Stimulated activated naive CD8-positive, alpha-beta T cell treated with anti-CD3 and anti-CD28 coated beads, Interleukin-15, amount 100 ng/mL, for 72 hours (primary cell): ENCODE results near the gene CARD19.

Source experiments
- ATAC-seq: fragments of 150-1000 bp; cut with Tn5 transposase; 2 replicates; pipeline ENCODE4 v1.10.0; 2021; ENCODE audit warnings: mild to moderate bottlenecking, moderate library complexity
- DNase-seq, 2 donors: peaks; one replicate each; pipeline ENCODE4 v3.0.0; 2021 to 2022
- H3K27ac Mint-ChIP-seq, 2 donors: one replicate each; pipeline ENCODE4 v1.8.0; 2022; ENCODE audit warnings: mild to moderate bottlenecking in 2 of 2, mixed read lengths in 2 of 2, moderate library complexity in 2 of 2
- H3K27me3 Mint-ChIP-seq: one replicate; pipeline ENCODE4 v1.8.0; 2022; ENCODE audit warnings: mixed read lengths
- H3K4me1 Mint-ChIP-seq: one replicate; pipeline ENCODE4 v1.8.0; 2022; ENCODE audit warnings: mild to moderate bottlenecking, mixed read lengths
- H3K4me3 Mint-ChIP-seq, 2 donors: one replicate each; pipeline ENCODE4 v1.8.0; 2022; ENCODE audit warnings: mild to moderate bottlenecking in 2 of 2, mixed read lengths in 2 of 2, moderate library complexity in 1 of 2
- H3K9me3 Mint-ChIP-seq, 2 donors: one replicate each; pipeline ENCODE4 v1.8.0; 2022; ENCODE audit warnings: mixed read lengths in 2 of 2

CARD19 gene

DNA sequence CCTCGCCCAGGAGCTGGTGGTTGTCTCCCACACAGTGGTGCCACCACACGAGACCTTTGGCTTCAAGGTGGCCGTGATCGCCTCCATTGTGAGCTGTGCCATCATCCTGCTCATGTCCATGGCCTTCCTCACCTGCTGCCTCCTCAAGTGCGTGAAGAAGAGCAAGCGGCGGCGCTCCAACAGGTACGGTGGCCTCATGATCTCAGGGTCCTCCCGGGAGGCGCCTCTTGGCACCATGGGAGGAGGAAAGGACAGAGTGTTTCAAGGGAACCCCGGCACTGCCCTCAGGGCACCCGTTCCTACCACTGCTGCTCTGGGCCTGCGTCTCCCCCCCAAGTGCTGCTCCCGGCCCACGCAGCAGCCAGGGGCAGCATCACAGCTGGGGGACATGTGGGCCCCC lies 18.2 kb upstream of the CARD19 start:
- Mint-ChIP-seq H3K27me3 (no peaks in the 10 kb centered on the region), H3K4me1 (peaks cover 76% of the 10 kb centered on the region), H3K4me3 (no peak overlapping the region), H3K9me3 (no peaks in the 10 kb centered on the region), H3K27ac (peak overlapping the region in 1 of 2 donors; percentile 55)
- ATAC-seq (no peak), DNase-seq (no peak)

DNA sequence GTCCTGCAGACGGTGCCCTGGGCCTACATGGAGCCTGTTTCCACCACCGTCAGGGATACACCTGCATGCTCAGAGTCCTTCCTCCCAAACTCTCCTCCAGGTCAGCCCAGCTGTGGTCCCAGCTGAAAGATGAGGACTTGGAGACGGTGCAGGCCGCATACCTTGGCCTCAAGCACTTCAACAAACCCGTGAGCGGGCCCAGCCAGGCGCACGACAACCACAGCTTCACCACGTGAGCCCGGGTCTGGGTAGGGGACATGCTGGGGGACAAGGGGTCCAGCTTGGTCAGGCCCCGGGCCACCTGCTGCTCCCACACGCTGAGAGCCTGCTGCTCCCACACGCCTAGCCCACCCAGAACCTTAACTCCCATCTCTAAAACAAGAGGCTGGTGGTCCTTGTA lies 16.6 kb upstream of the CARD19 start:
- Mint-ChIP-seq H3K4me3 (no peak overlapping the region), H3K27me3 (no peaks in the 10 kb centered on the region), H3K4me1 (peaks cover 80% of the 10 kb centered on the region), H3K27ac (no peak overlapping the region), H3K9me3 (peaks cover 0 to 4% of the 10 kb centered on the region in 2 donors)
- ATAC-seq (no peak), DNase-seq (no peak)

DNA sequence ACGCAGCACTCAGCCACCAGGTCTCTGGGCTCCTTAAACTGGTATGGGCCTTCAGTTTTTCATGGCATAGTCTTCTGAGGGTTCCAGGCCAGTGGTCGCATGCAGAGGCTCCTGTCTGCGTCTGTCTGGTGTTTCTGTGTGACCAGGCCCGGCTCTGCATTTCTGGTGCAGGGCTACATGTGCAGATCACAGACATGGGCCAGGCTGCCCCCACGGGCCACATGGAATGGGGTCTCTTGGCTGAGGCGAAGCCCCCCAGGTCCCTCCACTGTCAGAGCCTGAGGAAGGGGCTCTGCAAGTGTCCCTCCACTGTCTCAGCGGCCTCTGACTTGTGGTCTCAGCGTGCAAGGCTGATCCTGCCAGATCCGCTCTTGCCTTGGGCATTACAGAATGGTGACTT lies 15.6 kb upstream of the CARD19 start:
- Mint-ChIP-seq H3K9me3 (peaks cover 0 to 4% of the 10 kb centered on the region in 2 donors), H3K27me3 (no peaks in the 10 kb centered on the region), H3K4me1 (peaks cover 71% of the 10 kb centered on the region), H3K27ac (no peak overlapping the region), H3K4me3 (no peak overlapping the region)
- DNase-seq (no peak), ATAC-seq (no peak)

DNA sequence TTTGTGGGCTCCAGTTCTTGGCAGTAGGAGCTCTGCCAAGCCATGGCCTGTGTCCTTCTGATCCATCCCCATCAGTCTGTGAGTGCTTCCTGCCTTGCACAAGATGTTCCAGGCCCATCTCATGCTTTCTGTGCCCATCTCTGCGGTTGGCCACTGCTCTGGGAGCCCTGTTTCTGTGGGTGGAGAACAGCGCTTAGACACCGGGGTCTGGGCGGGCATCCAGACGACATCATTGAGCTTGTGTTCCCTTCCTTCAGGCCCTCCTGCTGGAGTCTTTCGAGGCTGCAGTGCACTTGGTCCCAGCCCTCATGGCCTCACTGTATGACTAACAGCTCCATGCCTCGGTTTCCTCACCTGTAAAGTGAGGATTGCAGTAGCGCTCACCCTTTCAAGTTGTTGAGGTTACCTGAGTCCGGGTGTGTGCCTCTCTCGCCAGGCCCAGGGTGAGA lies 14.9 kb upstream of the CARD19 start:
- H3K4me1 Mint-ChIP-seq = peaks cover 66% of the 10 kb centered on the region
- no peak overlapping the region for H3K27ac Mint-ChIP-seq

DNA sequence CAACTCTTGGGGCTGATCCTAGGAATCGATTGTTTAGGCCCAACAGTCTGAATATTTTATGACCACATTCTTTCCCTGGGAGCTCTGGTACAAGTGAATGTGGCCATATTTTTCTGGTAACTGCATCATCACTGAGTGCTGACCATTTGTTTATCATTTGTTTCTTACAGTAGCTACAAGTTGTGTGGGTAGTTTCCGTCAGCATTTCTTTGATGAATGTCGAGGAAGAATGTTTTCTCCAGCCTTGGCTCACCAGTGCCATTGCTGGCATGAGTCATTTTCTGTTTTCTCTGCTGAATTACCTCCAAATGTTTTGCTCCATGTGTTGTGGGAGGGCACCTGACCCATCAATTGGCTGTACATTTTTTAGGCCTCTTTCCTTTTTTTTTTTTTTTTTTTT lies 14.1 kb upstream of the CARD19 start:
- H3K4me1 Mint-ChIP-seq = peaks cover 64% of the 10 kb centered on the region
- no peak for DNase-seq
- no peak overlapping the region for H3K27ac Mint-ChIP-seq
- H3K4me3 Mint-ChIP-seq = no peak overlapping the region
- ATAC-seq = no peak
- peaks cover 5 to 9% of the 10 kb centered on the region in 2 donors for H3K9me3 Mint-ChIP-seq
- no peaks in the 10 kb centered on the region for H3K27me3 Mint-ChIP-seq

More for the DNA sequence above, 14.9 kb upstream of the CARD19 start:
- Mint-ChIP-seq H3K9me3 (peaks cover 5 to 9% of the 10 kb centered on the region in 2 donors), H3K4me3 (no peak overlapping the region), H3K27me3 (no peaks in the 10 kb centered on the region)
- ATAC-seq (no peak), DNase-seq (no peak)

DNA sequence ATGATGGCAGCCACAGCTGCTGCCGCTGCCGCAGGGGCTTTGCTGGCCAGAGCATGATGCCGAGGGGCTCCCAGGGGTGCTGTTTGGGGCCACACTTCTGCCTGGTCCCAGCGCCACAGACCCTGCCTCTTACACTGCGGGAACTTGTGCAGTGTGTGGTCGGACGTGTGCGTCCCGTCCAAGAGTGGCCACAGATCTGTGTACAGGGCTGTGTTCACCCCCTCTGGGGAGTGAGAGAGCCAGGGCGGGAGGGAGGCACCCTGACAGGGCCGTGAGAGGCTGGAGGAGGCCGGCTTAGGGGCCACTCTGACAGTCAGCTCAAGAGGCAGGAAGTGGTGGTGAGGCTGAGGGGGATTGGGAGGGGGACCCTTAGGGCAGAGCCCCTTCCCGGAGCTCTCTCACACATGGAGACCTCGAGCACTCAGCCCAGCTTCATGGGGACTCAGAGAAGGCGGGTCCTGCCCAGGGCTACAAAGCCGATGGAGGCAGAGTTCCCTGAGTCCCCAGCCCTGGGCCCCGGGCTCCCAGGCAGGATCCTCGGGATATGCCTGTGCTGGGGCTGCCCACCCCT lies 13.1 kb upstream of the CARD19 start:
- Mint-ChIP-seq H3K27ac (peak overlapping the region; percentile 96 to 98), H3K27me3 (no peaks in the 10 kb centered on the region), H3K4me3 (peak overlapping the region; percentile 26 to 48), H3K4me1 (peaks cover 60% of the 10 kb centered on the region), H3K9me3 (peaks cover 5 to 9% of the 10 kb centered on the region in 2 donors)
- DNase-seq (no peak), ATAC-seq (peak; percentile 70)

DNA sequence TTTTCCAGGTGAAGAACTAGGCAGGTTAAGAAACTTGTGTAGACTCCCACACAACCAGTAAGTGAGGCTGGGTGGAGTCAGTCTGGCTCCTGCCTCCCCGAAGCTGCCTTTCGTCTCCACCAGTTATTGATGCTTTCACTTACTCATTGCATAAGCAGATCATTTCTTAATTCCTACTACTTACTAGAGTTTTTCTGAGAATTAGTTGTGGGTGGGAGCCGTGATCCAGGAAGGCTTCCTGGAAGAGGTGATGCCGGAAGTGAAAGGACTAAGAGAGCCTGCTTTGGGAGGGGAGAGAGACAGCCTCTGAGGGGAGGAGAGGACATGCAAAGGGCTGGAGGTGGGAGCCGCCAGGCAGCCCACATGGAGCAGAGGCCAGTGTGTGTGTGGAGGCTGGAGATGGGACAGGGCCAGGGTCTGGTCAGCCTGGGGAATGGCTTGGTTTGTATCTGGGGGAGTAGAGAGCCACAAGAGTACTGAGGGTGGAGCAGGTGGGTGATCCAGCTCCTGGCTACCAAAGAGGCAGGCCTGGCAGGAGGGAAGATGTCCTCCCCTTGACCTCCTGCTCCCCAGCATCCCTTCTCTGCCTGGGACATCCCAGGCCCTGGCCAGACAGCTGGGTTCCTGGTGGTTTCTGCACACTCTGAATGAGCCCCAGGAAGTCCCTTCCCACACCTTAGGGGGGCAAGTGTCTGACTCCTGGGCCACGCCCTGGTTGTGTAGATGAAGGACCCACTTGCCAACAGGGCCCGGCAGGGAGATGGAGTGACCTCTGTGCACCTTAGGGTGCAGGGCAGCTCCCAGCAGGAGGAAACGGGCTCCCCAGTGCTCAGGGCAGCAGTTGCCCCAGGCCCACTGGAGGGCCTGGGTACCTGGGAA lies 12.2 kb upstream of the CARD19 start:
- Mint-ChIP-seq H3K27me3 (no peaks in the 10 kb centered on the region), H3K27ac (peak overlapping the region; percentile 96 to 98), H3K4me3 (peak overlapping the region; percentile 65 to 73), H3K4me1 (peaks cover 67% of the 10 kb centered on the region), H3K9me3 (peaks cover 5 to 9% of the 10 kb centered on the region in 2 donors)
- ATAC-seq = peak; percentile 82
- peak in 1 of 2 donors; percentile 55 for DNase-seq

DNA sequence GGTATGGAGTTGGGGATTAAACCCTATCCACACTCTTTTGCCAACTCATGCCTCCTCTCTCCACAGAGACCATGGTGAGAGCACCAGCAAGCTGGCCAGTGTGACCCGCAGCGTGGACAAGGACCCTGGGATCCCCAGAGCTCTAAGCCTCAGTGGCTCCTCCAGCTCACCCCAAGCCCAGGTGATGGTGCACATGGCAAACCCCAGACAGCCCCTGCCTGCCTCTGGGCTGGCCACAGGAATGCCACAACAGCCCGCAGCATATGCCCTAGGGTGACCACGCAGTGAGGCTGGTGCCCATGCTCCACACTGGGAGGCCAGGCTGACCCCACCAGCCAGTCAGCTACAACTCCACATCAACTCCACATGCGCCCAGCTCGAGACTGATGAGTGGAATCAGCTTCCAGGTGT lies 11.5 kb upstream of the CARD19 start:
- H3K27ac Mint-ChIP-seq = no peak overlapping the region
- ATAC-seq (no peak), DNase-seq (no peak)
- H3K9me3 Mint-ChIP-seq = peaks cover 5 to 9% of the 10 kb centered on the region in 2 donors
- H3K4me1 Mint-ChIP-seq = peaks cover 73% of the 10 kb centered on the region
- no peaks in the 10 kb centered on the region for H3K27me3 Mint-ChIP-seq
- no peak overlapping the region for H3K4me3 Mint-ChIP-seq

DNA sequence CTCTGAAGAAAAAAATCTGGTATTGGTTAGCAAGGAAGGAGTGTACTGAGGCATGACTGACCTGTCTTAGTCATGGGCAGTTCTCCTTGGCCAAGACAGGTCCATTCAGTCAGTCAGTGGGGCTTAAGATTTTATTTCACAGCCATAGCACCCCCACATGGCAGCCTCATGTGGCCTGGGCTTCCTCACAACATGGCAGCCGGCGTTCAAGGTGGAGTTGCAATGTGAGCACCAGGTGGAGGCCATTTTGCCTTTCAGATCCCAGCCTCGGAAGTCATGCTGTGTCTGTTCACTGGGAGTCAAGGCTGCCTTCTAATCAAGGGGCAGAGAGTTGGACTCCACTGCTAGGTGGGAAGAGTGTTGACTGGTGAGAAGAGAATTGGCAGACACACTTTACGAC lies 10.3 kb upstream of the CARD19 start:
- DNase-seq (no peak), ATAC-seq (no peak)
- H3K9me3 Mint-ChIP-seq = peaks cover 5 to 14% of the 10 kb centered on the region in 2 donors
- no peaks in the 10 kb centered on the region for H3K27me3 Mint-ChIP-seq
- no peak overlapping the region for H3K27ac Mint-ChIP-seq
- H3K4me1 Mint-ChIP-seq = peaks cover 76% of the 10 kb centered on the region
- no peak overlapping the region for H3K4me3 Mint-ChIP-seq

DNA sequence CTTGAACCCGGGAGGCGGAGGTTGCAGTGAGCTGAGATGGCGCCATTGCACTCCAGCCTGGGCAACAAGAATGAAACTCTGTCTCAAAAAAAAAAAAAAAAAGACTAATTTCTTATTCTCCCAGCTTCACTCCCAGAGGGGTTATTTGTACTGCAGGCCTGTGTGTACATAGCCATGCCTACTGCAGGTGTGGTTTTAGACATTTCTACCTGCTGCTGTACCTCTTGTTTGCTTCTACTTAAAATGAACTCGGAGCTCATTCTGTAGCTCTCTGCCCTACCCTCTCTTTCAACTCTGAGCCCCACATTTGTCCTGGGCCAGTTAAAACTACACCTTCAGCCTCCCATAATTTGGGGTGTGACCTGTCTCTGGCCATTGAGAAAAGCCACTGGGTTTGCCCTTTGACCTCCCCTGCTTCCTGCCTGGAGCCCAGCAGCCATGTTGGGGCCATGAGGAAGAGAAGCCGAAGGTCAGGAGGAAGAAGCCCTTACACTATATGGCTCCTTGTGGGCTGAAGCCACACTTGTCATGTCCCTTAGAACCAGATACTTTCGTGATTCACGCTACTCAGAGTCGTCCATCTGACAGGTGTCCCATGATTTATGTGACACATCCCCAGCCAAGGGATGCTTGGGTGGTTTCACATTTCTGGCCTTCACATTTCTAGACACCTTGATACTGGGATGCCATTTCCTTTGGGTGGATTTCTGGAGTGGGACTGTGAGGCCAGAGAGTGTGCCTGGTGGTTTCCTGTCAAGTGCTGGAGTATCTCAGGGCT lies 9.4 kb upstream of the CARD19 start:
- Mint-ChIP-seq H3K9me3 (peaks cover 14 to 21% of the 10 kb centered on the region in 2 donors), H3K27me3 (no peaks in the 10 kb centered on the region), H3K4me1 (peaks cover 76% of the 10 kb centered on the region), H3K4me3 (no peak overlapping the region), H3K27ac (no peak overlapping the region)
- DNase-seq (no peak), ATAC-seq (no peak)

DNA sequence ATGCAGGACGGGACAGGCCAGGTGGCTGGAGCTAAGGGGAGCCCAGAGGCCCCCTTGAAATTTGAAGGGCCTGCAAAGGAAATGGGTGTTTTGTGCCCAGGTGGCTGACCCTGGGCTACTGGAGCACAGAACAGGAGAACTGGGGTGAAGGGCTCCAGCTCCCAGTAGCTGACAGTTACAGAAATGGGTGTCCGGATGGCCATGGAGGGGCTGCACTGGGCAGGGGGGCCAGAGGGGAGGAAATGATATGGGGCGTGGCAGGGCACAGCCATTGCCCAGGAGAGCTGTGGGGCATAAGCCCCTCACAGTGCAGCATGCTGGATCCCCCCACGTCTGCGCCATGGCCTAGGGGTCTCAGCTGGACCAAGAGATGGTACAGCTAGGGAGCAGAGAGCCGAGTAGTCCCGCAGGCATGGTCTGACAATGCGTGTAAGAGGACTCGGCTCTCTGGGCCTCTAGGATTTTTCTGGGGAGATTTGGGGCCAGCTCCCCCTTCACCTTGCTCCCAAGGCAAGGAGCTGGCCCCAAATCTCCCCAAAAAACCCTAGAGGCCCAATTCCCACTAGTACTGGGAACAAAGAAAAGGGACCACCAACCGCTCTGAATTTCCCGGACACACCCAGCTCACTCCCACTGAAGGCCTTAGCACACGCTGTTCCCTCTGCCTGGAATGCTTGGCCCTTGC lies 7.9 kb upstream of the CARD19 start:
- ATAC-seq (no peak), DNase-seq (no peak)
- Mint-ChIP-seq H3K4me3 (no peak overlapping the region), H3K4me1 (peaks cover 76% of the 10 kb centered on the region), H3K27me3 (no peaks in the 10 kb centered on the region), H3K9me3 (peaks cover 21% of the 10 kb centered on the region in 2 donors), H3K27ac (peak overlapping the region in 1 of 2 donors; percentile 77)

DNA sequence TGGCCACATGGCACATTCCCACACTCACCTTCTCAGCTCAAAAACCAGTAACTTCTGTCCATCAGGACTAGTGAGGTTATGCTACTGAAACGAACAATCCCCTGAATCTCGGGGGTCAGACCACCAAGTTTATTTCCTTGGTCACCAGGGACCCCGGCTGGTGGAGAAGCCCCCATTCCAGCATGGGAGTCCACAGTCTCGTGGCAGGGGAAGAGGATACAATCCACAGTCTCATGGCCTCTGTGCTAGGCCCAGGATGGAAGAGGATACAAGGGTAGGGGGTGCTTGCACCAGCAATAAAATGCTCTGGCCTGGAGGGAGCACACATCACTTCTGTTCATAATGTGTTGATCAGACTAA lies 7.4 kb upstream of the CARD19 start:
- ATAC-seq = no peak
- no peak for DNase-seq
- H3K4me3 Mint-ChIP-seq = no peak overlapping the region
- H3K4me1 Mint-ChIP-seq = peaks cover 76% of the 10 kb centered on the region
- H3K27ac Mint-ChIP-seq = no peak overlapping the region
- H3K9me3 Mint-ChIP-seq = peaks cover 18 to 21% of the 10 kb centered on the region in 2 donors
- H3K27me3 Mint-ChIP-seq = no peaks in the 10 kb centered on the region

DNA sequence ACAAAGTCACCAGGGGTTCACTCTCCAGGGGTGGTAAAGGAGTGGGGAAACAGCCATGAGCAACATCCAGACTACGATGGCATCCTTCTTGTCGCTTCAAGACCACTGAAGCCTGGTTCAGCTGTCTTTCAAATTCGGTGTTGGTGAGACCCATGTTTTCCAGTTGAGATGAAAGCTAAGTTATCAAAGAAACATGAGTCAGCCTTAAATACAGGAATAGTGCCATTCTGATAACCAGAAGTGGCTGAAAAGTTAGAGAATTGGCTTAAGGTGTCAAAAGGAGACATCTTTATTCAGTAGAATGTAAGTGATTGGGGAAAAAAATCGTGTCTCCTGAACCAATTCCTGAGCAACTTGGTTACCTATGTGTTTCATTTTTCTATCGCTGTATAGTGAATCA lies 7.0 kb upstream of the CARD19 start:
- DNase-seq = no peak
- Mint-ChIP-seq H3K27me3 (no peaks in the 10 kb centered on the region), H3K4me1 (peaks cover 76% of the 10 kb centered on the region), H3K9me3 (peaks cover 16 to 21% of the 10 kb centered on the region in 2 donors), H3K27ac (no peak overlapping the region), H3K4me3 (no peak overlapping the region)
- ATAC-seq = peak; percentile 18

DNA sequence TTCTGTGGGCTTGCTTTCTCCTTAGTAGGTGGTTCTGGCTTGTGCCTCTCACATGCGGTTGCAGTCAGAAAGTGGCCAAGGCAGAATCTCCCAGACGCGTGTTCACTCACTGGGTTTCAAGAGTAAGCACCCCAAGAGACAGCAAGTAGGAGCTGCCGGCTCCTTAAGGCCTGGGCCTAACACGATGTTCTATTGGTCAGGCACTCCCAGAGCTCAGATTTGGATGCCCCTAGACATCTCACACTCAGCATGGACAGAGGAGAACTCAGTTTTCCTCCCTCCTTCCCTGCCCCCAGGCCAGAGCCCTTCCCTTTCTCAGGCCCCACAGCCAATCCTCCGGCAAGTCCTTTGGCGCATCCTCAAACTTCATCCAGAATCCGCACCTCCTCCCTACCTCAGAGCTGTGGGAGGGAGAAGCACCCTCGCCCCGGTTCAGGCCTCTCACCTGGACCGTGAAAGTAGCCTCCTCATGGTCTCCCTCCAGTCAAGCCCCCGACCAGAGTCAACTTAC lies 6.5 kb upstream of the CARD19 start:
- Mint-ChIP-seq H3K27ac (no peak overlapping the region), H3K4me3 (no peak overlapping the region), H3K27me3 (no peaks in the 10 kb centered on the region), H3K4me1 (peaks cover 78% of the 10 kb centered on the region), H3K9me3 (peaks cover 16 to 21% of the 10 kb centered on the region in 2 donors)
- ATAC-seq = no peak
- DNase-seq = no peak

DNA sequence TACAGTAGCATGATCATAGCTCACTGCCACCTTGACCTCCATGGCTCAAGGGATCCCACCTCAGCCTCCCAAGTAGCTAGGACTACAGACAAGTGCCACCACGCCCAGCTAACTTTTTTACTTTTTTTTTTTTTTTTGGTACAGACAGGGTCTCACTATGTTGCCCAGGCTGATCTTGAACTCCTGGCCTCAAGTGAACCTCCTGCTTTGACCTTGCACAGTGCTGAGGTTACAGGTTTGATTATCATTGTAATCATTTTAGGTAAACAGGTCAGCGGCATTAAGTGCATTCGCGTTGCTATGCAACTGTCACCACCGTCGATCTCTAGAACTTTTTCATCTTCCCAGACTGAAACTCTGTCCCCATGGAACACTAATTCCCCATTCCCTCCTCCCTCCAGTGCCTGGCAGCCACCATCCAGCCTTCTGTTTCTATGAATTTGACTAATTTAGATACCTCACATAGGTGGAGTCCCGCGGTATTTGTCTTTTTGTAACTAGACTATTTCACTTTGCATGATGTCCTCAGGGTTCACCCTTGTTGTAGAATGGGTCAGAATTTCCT lies 5.8 kb upstream of the CARD19 start:
- ATAC-seq (no peak), DNase-seq (no peak)
- H3K27ac Mint-ChIP-seq = no peak overlapping the region
- H3K4me3 Mint-ChIP-seq = no peak overlapping the region
- no peaks in the 10 kb centered on the region for H3K27me3 Mint-ChIP-seq
- H3K4me1 Mint-ChIP-seq = peaks cover 84% of the 10 kb centered on the region
- H3K9me3 Mint-ChIP-seq = peaks cover 16 to 21% of the 10 kb centered on the region in 2 donors
